Measurements from ENCODE around the gene AMIGO2. TPM values are rescaled to one million over a fixed set of nuclear protein-coding genes. Genes with fewer than 3 reads are reported as not detected.
"Not testable (repeated sequence)": the region's sequence is repeated elsewhere in the genome, so short reads cannot be mapped to it uniquely, and the experiment has no call there.

AMIGO2 gene
- total and polyA plus RNA-seq, 2 experiments from 2014 or later, result 1.8 to 3.8 TPM

GRCh38 chr12:47065546-47065945 is 14.2 kb downstream of the AMIGO2 start:
- Histone ChIP-seq H3K27me3 (ENCODE audit: insufficient read depth) (no peaks in the 10 kb centered on the region), H3K4me1 (ENCODE audit: insufficient read depth) (peaks cover 4% of the 10 kb centered on the region; the same call in 1 of the 2 replicates), H3K4me3 (no peak overlapping the region), H3K9me2 (ENCODE audit: insufficient read depth) (no peaks in the 10 kb centered on the region), H3K79me2 (replicated peaks; ENCODE audit: insufficient read depth) (no peaks in the 10 kb centered on the region), H3K4me2 (no peak overlapping the region), H3K27ac (ENCODE audit: low read depth) (no peak overlapping the region), H2AFZ (no peak overlapping the region), H3K36me3 (ENCODE audit: insufficient read depth) (no peaks in the 10 kb centered on the region), H4K20me1 (replicated peaks; ENCODE audit: insufficient read depth) (no peaks in the 10 kb centered on the region), H3F3A (replicated peaks; ENCODE audit: low read depth) (no peaks in the 10 kb centered on the region)
- H3K9me3 Mint-ChIP-seq, result peaks cover 10% of the 10 kb centered on the region; the same call in 1 of the 3 replicates
- TF ChIP-seq EZH2phosphoT487 (IDR thresholded peaks at IDR 0.05; ENCODE audit: unreplicated experiment) (no peak), STAT1 (IDR thresholded peaks at IDR 0.05; ENCODE audit: unreplicated experiment) (no peak)
- H3K36me3 Mint-ChIP-seq (ENCODE audit: low read depth), result no peaks in the 10 kb centered on the region
- DNase-seq (ENCODE audit: low spot score) (no peak), ATAC-seq (no peak)
- peaks cover 1% of the 10 kb centered on the region for H3K27me3 Mint-ChIP-seq (ENCODE audit: insufficient read depth, low read depth, poor library complexity)
- H3K27ac Mint-ChIP-seq, result no peak overlapping the region
- H3K4me3 Mint-ChIP-seq, result no peak overlapping the region
- peaks cover 20% of the 10 kb centered on the region for H3K4me1 Mint-ChIP-seq

GRCh38 chr12:47058640-47059039 is 21.1 kb downstream of the AMIGO2 start:
- DNase-seq (ENCODE audit: low spot score); H3K79me2 ChIP-seq (replicated peaks; ENCODE audit: insufficient read depth); H3K36me3 ChIP-seq (ENCODE audit: insufficient read depth); H3F3A ChIP-seq (replicated peaks; ENCODE audit: low read depth); H3K27ac Mint-ChIP-seq; H3K9me2 ChIP-seq (ENCODE audit: insufficient read depth); H3K27me3 Mint-ChIP-seq (ENCODE audit: insufficient read depth, low read depth, poor library complexity); H3K27ac ChIP-seq (ENCODE audit: low read depth); ATAC-seq; H3K4me1 ChIP-seq (ENCODE audit: insufficient read depth); H3K4me3 Mint-ChIP-seq; H3K4me3 ChIP-seq; H3K27me3 ChIP-seq (ENCODE audit: insufficient read depth); H2AFZ ChIP-seq; H3K4me1 Mint-ChIP-seq; H4K20me1 ChIP-seq (replicated peaks; ENCODE audit: insufficient read depth); H3K4me2 ChIP-seq; H3K36me3 Mint-ChIP-seq (ENCODE audit: low read depth): not testable (repeated sequence)
- H3K9me3 Mint-ChIP-seq, result peaks cover 27% of the 10 kb centered on the region

GRCh38 chr12:47056944-47057343 is 22.8 kb downstream of the AMIGO2 start:
- not testable (repeated sequence) for H3K27ac Mint-ChIP-seq; H3K4me2 ChIP-seq; DNase-seq (ENCODE audit: low spot score); H3K27ac ChIP-seq (ENCODE audit: low read depth); H3K4me1 Mint-ChIP-seq; H3K4me3 Mint-ChIP-seq; H3K9me2 ChIP-seq (ENCODE audit: insufficient read depth); H3K36me3 Mint-ChIP-seq (ENCODE audit: low read depth); H3K4me1 ChIP-seq (ENCODE audit: insufficient read depth); H3F3A ChIP-seq (replicated peaks; ENCODE audit: low read depth); H3K27me3 ChIP-seq (ENCODE audit: insufficient read depth); H4K20me1 ChIP-seq (replicated peaks; ENCODE audit: insufficient read depth); H3K4me3 ChIP-seq; H3K27me3 Mint-ChIP-seq (ENCODE audit: insufficient read depth, low read depth, poor library complexity); ATAC-seq; H3K79me2 ChIP-seq (replicated peaks; ENCODE audit: insufficient read depth); H2AFZ ChIP-seq; H3K36me3 ChIP-seq (ENCODE audit: insufficient read depth)
- H3K9me3 Mint-ChIP-seq, result peaks cover 24% of the 10 kb centered on the region

- DNase-seq (ENCODE audit: low spot score); H2AFZ ChIP-seq; H3K9me2 ChIP-seq (ENCODE audit: insufficient read depth); H3K4me3 Mint-ChIP-seq; ATAC-seq; H3K27me3 Mint-ChIP-seq (ENCODE audit: insufficient read depth, low read depth, poor library complexity); H3F3A ChIP-seq (replicated peaks; ENCODE audit: low read depth); H4K20me1 ChIP-seq (replicated peaks; ENCODE audit: insufficient read depth); H3K4me1 ChIP-seq (ENCODE audit: insufficient read depth); H3K27ac ChIP-seq (ENCODE audit: low read depth); H3K79me2 ChIP-seq (replicated peaks; ENCODE audit: insufficient read depth); H3K4me2 ChIP-seq; H3K27ac Mint-ChIP-seq; H3K27me3 ChIP-seq (ENCODE audit: insufficient read depth); H3K4me1 Mint-ChIP-seq; H3K36me3 ChIP-seq (ENCODE audit: insufficient read depth); H3K4me3 ChIP-seq: not testable (repeated sequence)
- peaks cover 31% of the 10 kb centered on the region for H3K9me3 Mint-ChIP-seq
- H3K36me3 Mint-ChIP-seq (ENCODE audit: low read depth), result peaks cover 15% of the 10 kb centered on the region
These were observed 23.9 kb downstream of the AMIGO2 start for GRCh38 chr12:47055856-47056255.
